IMR-90 (cell line): Measurements from ENCODE around the gene PRKAG3. TPM values are rescaled to one million over a fixed set of nuclear protein-coding genes. Genes with fewer than 3 reads are reported as not detected.

Source experiments
- ATAC-seq: fragments of 200-7000 bp; cut with Tn5 transposase; 2 replicates; pipeline ENCODE4 v1.9.1; 2020; ENCODE audit warnings: low read depth, mild to moderate bottlenecking, moderate library complexity
- BruUV-seq: library from RNA; stranded (reverse); fragments of 400-500 nt; replicated peaks from 2 replicates; lab custom pipeline; 2021; lab: Mats Ljungman, UMichigan
- CTCF ChIA-PET: fragments of 300-600 bp; formaldehyde crosslinking; extraction: SDS; loops from one replicate; lab custom pipeline; 2021; ENCODE audit warnings: antibody characterized with exemption; lab: Yijun Ruan, JAX
- POLR2A ChIA-PET: fragments of 300-600 bp; sonication (Branson Sonifier 250); formaldehyde crosslinking; loops from one replicate; lab custom pipeline; 2022; ENCODE audit warnings: antibody characterized with exemption; ENCODE audit not compliant: unreplicated experiment; lab: Charles Lee
- DNase-seq: peaks from one replicate; pipeline ENCODE4 v3.0.0; 2013
- H2AFZ ChIP-seq: replicated peaks from 2 replicates; pipeline ENCODE3; 2013; ENCODE audit warnings: low read length, mild to moderate bottlenecking; ENCODE audit not compliant: poor library complexity
- H2AK5ac ChIP-seq: 2 replicates; pipeline ENCODE4 v1.6.1; 2013; ENCODE audit warnings: low read depth, low read length, inconsistent platforms
- H2AK9ac ChIP-seq: replicated peaks from 2 replicates; pipeline ENCODE3; 2013; ENCODE audit warnings: mild to moderate bottlenecking, low read depth, low read length, moderate library complexity; ENCODE audit not compliant: poor library complexity
- H2BK120ac ChIP-seq: 2 replicates; pipeline ENCODE4 v1.6.1; 2013; ENCODE audit warnings: low read depth, low read length, inconsistent platforms
- H2BK15ac ChIP-seq: 3 replicates; pipeline ENCODE4 v1.6.1; 2013; ENCODE audit warnings: low read depth, low read length, inconsistent platforms
- H2BK20ac ChIP-seq: 2 replicates; pipeline ENCODE4 v1.6.1; 2013; ENCODE audit warnings: low read depth, mild to moderate bottlenecking, inconsistent platforms, low read length, moderate library complexity
- H2BK5ac ChIP-seq: 2 replicates; pipeline ENCODE4 v1.6.1; 2013; ENCODE audit warnings: mild to moderate bottlenecking, low read depth, low read length, inconsistent platforms; ENCODE audit not compliant: poor library complexity, severe bottlenecking
- H3K14ac ChIP-seq: replicated peaks from 2 replicates; pipeline ENCODE4 v1.6.1; 2013; ENCODE audit warnings: low read depth, low read length, inconsistent platforms
- H3K18ac ChIP-seq: 2 replicates; pipeline ENCODE4 v1.6.1; 2013; ENCODE audit warnings: low read depth, low read length, control low read depth
- H3K23ac ChIP-seq: 2 replicates; pipeline ENCODE4 v1.6.1; 2013; ENCODE audit warnings: low read depth, low read length, inconsistent platforms
- H3K27ac ChIP-seq: 2 replicates; pipeline ENCODE4 v1.5.1; 2013; ENCODE audit warnings: mild to moderate bottlenecking, control low read depth, low read length; ENCODE audit not compliant: insufficient read depth
- H3K27me3 ChIP-seq: 2 replicates; pipeline ENCODE4 v1.6.1; 2013; ENCODE audit warnings: low read length; ENCODE audit not compliant: control insufficient read depth, insufficient read depth
- H3K36me3 ChIP-seq: 2 replicates; pipeline ENCODE4 v1.6.1; 2013; ENCODE audit warnings: low read length, mixed read lengths; ENCODE audit not compliant: control insufficient read depth, insufficient read depth
- H3K4ac ChIP-seq: 2 replicates; pipeline ENCODE4 v1.6.1; 2013; ENCODE audit warnings: low read depth, low read length, inconsistent platforms
- H3K4me1 ChIP-seq: 2 replicates; pipeline ENCODE4 v1.6.1; 2013; ENCODE audit warnings: low read length, mixed read lengths; ENCODE audit not compliant: control insufficient read depth, insufficient read depth
- H3K4me2 ChIP-seq: 2 replicates; pipeline ENCODE4 v1.6.1; 2013; ENCODE audit warnings: low read depth, mild to moderate bottlenecking, control low read depth, low read length, moderate library complexity
- H3K4me3 ChIP-seq: 2 replicates; pipeline ENCODE4 v1.5.1; 2013; ENCODE audit warnings: low read depth, mild to moderate bottlenecking, control low read depth, low read length, moderate library complexity; ENCODE audit not compliant: insufficient read depth
- H3K56ac ChIP-seq: 2 replicates; pipeline ENCODE4 v1.6.1; 2013; ENCODE audit warnings: low read length, inconsistent platforms; ENCODE audit not compliant: insufficient read depth; ENCODE audit errors: extremely low read depth
- H3K79me1 ChIP-seq, 2 experiments: 2 replicates each; pipeline ENCODE4 v1.6.1; 2013; ENCODE audit warnings: low read length in 2 of 2, inconsistent platforms in 1 of 2, low read depth in 1 of 2
- H3K9ac ChIP-seq: 2 replicates; pipeline ENCODE4 v1.6.1; 2013; ENCODE audit warnings: low read depth, low read length, control low read depth
- H3K9me1 ChIP-seq: 2 replicates; pipeline ENCODE4 v1.6.1; 2013; ENCODE audit warnings: low read length, inconsistent platforms; ENCODE audit not compliant: insufficient read depth
- H3K9me3 ChIP-seq: 2 replicates; pipeline ENCODE4 v1.6.1; 2013; ENCODE audit warnings: low read length; ENCODE audit not compliant: control insufficient read depth, insufficient read depth
- H4K20me1 ChIP-seq: 2 replicates; pipeline ENCODE4 v1.6.1; 2013; ENCODE audit warnings: low read length, inconsistent platforms; ENCODE audit not compliant: insufficient read depth
- H4K5ac ChIP-seq: 2 replicates; pipeline ENCODE4 v1.6.1; 2013; ENCODE audit warnings: mild to moderate bottlenecking, low read depth, low read length, control low read depth
- H4K8ac ChIP-seq, 2 experiments: 2 replicates each; pipeline ENCODE4 v1.6.1; 2013; ENCODE audit warnings: low read depth in 2 of 2, low read length in 2 of 2, control low read depth in 1 of 2, inconsistent platforms in 1 of 2
- H4K91ac ChIP-seq: 2 replicates; pipeline ENCODE4 v1.6.1; 2013; ENCODE audit warnings: low read depth, low read length, inconsistent platforms; ENCODE audit not compliant: insufficient read depth
- BHLHE40 ChIP-seq: fragments of 150-350 bp; IDR thresholded peaks from 2 replicates; pipeline ENCODE4 v1.6.1; 2016; ENCODE audit warnings: mild to moderate bottlenecking, low read depth, low read length
- CEBPB ChIP-seq: IDR thresholded peaks from 2 replicates; pipeline ENCODE4 v1.6.1; 2012; ENCODE audit warnings: low read depth, low read length, improper control_type of control experiment
- CHD1 ChIP-seq: IDR thresholded peaks from 2 replicates; pipeline ENCODE4 v1.6.1; 2012; ENCODE audit warnings: low read depth, low read length, improper control_type of control experiment
- CTCF ChIP-seq: conservative IDR thresholded peaks from 2 replicates; pipeline ENCODE4 v1.5.1; 2012; ENCODE audit warnings: mild to moderate bottlenecking, low read depth, low read length, improper control_type of control experiment
- ELK1 ChIP-seq: fragments of 150-350 bp; IDR thresholded peaks from 2 replicates; pipeline ENCODE4 v1.6.1; 2016; ENCODE audit warnings: low read depth, mild to moderate bottlenecking, low read length, moderate library complexity, borderline replicate concordance
- FOS ChIP-seq: fragments of 150-350 bp; IDR thresholded peaks from 2 replicates; pipeline ENCODE4 v1.6.1; 2016; ENCODE audit warnings: low read depth, low read length
- MAFK ChIP-seq: IDR thresholded peaks from 2 replicates; pipeline ENCODE4 v1.6.1; 2012; ENCODE audit warnings: low read depth, low read length, improper control_type of control experiment
- MAZ ChIP-seq: IDR thresholded peaks from 2 replicates; pipeline ENCODE4 v1.6.1; 2012; ENCODE audit warnings: low read depth, mild to moderate bottlenecking, low read length, improper control_type of control experiment, moderate library complexity, borderline replicate concordance
- MXI1 ChIP-seq: IDR thresholded peaks from 2 replicates; pipeline ENCODE4 v1.6.1; 2012; ENCODE audit warnings: low read depth, mild to moderate bottlenecking, low read length, moderate library complexity, borderline replicate concordance
- NFE2L2 ChIP-seq: fragments of 150-350 bp; IDR thresholded peaks from 2 replicates; pipeline ENCODE4 v1.6.1; 2016; ENCODE audit warnings: low read depth, mild to moderate bottlenecking, low read length
- POLR2A ChIP-seq: IDR thresholded peaks from 2 replicates; pipeline ENCODE4 v1.6.1; 2012; ENCODE audit warnings: mild to moderate bottlenecking, low read depth, low read length
- RAD21 ChIP-seq: IDR thresholded peaks from 2 replicates; pipeline ENCODE4 v1.6.1; 2012; ENCODE audit warnings: low read length, improper control_type of control experiment
- RCOR1 ChIP-seq: IDR thresholded peaks from 2 replicates; pipeline ENCODE4 v1.6.1; 2012; ENCODE audit warnings: mild to moderate bottlenecking, low read length, improper control_type of control experiment; ENCODE audit not compliant: insufficient replicate concordance
- RFX5 ChIP-seq: IDR thresholded peaks from 2 replicates; pipeline ENCODE4 v1.8.0; 2012; ENCODE audit warnings: low read depth, mild to moderate bottlenecking, low read length, moderate library complexity
- SMC3 ChIP-seq: fragments of 150-350 bp; IDR thresholded peaks from 2 replicates; pipeline ENCODE4 v1.6.1; 2016; ENCODE audit warnings: low read depth, mild to moderate bottlenecking, antibody characterized with exemption, low read length, moderate library complexity
- USF2 ChIP-seq: fragments of 150-350 bp; IDR thresholded peaks from 2 replicates; pipeline ENCODE4 v1.6.1; 2017; ENCODE audit warnings: mild to moderate bottlenecking, antibody characterized with exemption, low read length, low read depth
- WGBS, 2 experiments: methylation state at CpG; one replicate each; pipeline versions ENCODE4 v1.1.5 to v1.1.7; 2013; ENCODE audit warnings: missing lambda C conversion rate in 2 of 2; ENCODE audit not compliant: insufficient read length in 1 of 2; ENCODE audit errors: extremely low coverage in 2 of 2; 5-methylcytosine and 5-hydroxymethylcytosine counted together
- dilution Hi-C: fragments of 300-500 bp; cut with HindIII; formaldehyde crosslinking; loops from one replicate; pipeline ENCODE4 v1.14.3; 2018; ENCODE audit warnings: low sequenced_read_pairs; ENCODE audit not compliant: unreplicated experiment
- in situ Hi-C: fragments of 300-500 bp; cut with MboI; formaldehyde crosslinking; loops from 3 replicates; pipeline ENCODE4 v1.14.3; 2019; ENCODE audit warnings: low sequenced_read_pairs, inconsistent platforms, mixed read lengths
- intact Hi-C: fragments of 100-400 bp; cut with micrococcal nuclease; formaldehyde crosslinking; loops from 2 replicates; pipeline ENCODE4 v1.10.0; 2022
- polyA plus RNA-seq, 3 experiments: library from polyadenylated mRNA; depleted of rRNA; stranded (reverse); fragments of >200 nt; gene quantifications; 2 replicates each; pipeline ENCODE4 v1.2.3, GENCODE V29; 2012; ENCODE audit warnings: low replicate concordance in 1 of 3
- total RNA-seq: library from RNA; depleted of rRNA; stranded (reverse); fragments of >200 nt; gene quantifications from 2 replicates; pipeline ENCODE4 v1.2.3, GENCODE V29; 2012

The PRKAG3 gene
- total and polyA plus RNA-seq, 2 of the 4 experiments (the other 2 are of a cell fraction): not detected

- Histone ChIP-seq H3K56ac (no peak overlapping the region), H2AK5ac (no peak overlapping the region), H3K4me3 (no peak overlapping the region), H4K5ac (no peak overlapping the region), H2BK5ac (no peak overlapping the region), H3K4me1 (peaks cover 2% of the 10 kb centered on the region; the same call in 1 of the 2 replicates), H3K27ac (no peak overlapping the region), H3K4ac (no peak overlapping the region), H2BK120ac (no peak overlapping the region), H3K14ac (no peak overlapping the region), H3K9me1 (no peaks in the 10 kb centered on the region), H3K27me3 (peaks cover 9% of the 10 kb centered on the region), H3K36me3 (peaks cover 14% of the 10 kb centered on the region), H3K4me2 (no peak overlapping the region), H4K91ac (no peak overlapping the region), H4K20me1 (no peaks in the 10 kb centered on the region), H4K8ac (no peak overlapping the region), H2BK20ac (no peak overlapping the region), H3K9me3 (no peaks in the 10 kb centered on the region), H3K79me1 (no peaks in the 10 kb centered on the region), H2AK9ac (no peak overlapping the region), H3K9ac (no peak overlapping the region), H2BK15ac (no peak overlapping the region), H2AFZ (no peak overlapping the region), H3K18ac (no peak overlapping the region), H3K23ac (no peak overlapping the region)
- ChIA-PET POLR2A (no interaction called here), CTCF (no interaction called here)
- ATAC-seq (no peak), DNase-seq (no peak)
- dilution Hi-C loops: no loop called here
- in situ Hi-C loops: no loop called here
- BruUV-seq: no TSS peak
- TF ChIP-seq POLR2A (no peak), USF2 (no peak), MAZ (no peak), RCOR1 (no peak), MXI1 (no peak), CHD1 (no peak), SMC3 (no peak), ELK1 (no peak), MAFK (no peak), RAD21 (no peak), CEBPB (no peak), RFX5 (no peak), NFE2L2 (no peak), CTCF (no peak), FOS (no peak), BHLHE40 (no peak)
- intact Hi-C loops: no loop called here
- 82% methylated on average over 5 of the region's 7 CpGs; no CpG with 5 or more reads in 1 of the 2 experiments for WGBS, 2 experiments
Observed at GRCh38 chr2:218819093-218819492, 12.5 kb downstream of the PRKAG3 start.
